ENCODE data around the gene SLC22A2. TPM values are rescaled to one million over a fixed set of nuclear protein-coding genes. Genes with fewer than 3 reads are reported as not detected.

Gene SLC22A2
- polyA plus RNA-seq, 10 donors, result 0.10 to 0.28 (median 0.17) TPM; not detected in 6

GRCh38 chr6:160274871-160275510, 16.4 kb upstream of the SLC22A2 start:
- no peak for DNase-seq

- DNase-seq, result no peak
Measured at GRCh38 chr6:160273750-160274149, 15.1 kb upstream of the SLC22A2 start.

DNA sequence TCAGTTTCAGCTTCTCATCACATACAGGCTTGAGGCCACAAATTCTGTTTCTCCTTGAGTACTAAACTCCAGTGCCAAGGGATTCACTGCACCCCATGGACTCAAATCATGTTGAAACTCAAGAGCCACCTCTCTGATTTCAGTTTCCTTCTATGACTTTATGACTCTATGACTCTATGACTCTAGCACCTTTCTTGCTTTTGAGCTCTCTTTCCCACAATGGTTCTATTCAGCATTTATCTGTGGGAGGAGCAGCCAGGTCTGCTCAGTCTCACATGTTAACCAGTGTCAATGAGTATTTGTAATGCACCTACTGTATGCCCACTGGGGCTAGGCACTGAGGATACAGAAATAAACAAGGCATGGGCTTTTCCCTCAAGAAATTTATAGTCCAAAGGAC, 14.6 kb upstream of the SLC22A2 start:
- DNase-seq, result no peak

DNA sequence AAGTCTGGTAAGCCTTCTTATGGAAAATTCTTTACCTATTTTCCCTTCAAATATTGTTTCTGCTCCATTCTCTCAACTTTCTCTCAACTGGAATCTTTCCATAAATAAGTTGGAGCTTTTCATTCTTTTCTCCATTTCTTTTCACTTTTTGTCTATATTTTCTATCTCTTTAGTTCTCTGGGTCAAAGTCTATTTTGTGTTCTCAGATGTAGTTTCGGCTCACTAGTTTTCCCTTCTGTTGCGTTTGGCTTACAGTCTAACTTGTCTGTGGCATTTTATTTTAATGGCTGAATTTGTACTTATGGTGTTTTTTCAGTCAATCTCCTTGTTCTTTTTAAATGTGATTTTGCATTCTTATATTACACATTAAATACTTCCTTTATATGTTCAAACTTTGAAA, 14.1 kb upstream of the SLC22A2 start:
- no peak for DNase-seq

GRCh38 chr6:160270347-160270746, 11.7 kb upstream of the SLC22A2 start:
- DNase-seq, result no peak

DNA sequence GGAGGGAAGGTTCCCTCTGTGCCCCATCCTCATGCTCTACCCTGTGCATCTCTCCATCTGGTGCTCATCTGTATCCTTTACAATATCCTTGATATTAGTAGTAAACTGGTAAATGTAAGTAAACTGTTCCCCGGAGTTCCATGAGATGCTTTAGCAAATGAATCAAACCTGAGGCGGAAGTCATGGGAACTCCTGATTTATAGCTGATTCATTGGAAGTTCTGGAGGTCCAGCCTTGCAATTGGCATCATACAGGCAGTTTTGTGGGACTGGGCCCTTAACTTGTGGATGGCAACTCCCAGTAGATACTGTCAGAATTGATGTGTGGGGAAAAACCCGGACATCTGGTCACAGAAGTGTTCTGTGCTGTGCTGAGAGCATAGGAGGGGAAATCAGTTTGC, 11.2 kb upstream of the SLC22A2 start:
- no peak for DNase-seq

DNA sequence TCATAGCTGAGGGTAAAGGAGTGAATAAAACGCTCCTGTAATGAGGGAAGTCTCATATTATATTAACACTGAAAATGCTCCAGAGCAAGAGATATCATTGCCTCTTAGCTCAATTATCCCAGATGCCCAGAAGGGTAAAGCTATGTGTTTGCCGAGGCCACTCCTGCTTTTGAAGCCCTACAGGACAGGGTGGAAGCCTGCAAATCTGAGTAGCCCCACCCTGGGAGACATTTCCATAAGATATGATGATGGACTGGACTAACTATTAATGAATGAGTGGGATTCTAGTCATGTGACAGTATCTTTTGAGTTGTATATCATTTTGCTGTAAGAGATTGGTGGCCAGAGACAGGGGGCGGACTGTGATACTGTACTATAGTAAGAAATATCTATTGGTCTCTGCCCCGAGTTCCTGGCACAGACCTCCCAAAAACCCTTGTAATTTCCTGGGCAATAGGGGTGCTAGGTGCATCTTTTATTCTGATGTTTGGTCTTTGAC, 10.5 kb upstream of the SLC22A2 start:
- DNase-seq, result no peak

GRCh38 chr6:160267102-160267501, 8.5 kb upstream of the SLC22A2 start:
- no peak for DNase-seq

GRCh38 chr6:160265869-160266476, 7.4 kb upstream of the SLC22A2 start:
- no peak for DNase-seq

DNA sequence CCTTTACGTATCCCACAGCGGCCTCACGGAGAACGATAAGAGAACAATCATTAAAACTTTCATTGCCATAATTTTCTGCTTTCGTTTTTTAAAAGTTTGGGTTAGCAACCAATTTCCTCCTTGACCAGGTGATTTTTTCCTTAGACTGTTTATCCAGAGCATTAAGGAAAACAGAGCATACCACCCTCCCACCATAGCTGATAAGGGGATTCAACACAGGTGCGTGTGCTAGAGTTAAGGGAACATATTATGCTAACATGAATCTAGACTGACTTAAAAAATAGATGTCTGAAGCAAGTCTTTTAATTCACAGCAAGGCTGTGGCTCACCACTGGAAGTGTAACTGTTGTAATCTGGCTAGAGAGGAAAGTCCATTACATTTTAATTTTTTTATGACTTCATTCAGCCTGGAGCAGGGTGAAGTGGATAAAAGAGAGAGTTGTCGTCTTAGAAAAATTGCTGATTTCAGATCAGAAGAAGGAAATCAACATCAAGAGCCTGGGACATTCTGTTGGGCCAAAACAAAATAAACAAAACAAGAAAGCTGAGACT, 5.5 kb upstream of the SLC22A2 start:
- DNase-seq, result no peak

GRCh38 chr6:160263196-160263939, 4.7 kb upstream of the SLC22A2 start:
- no peak for DNase-seq

- no peak for DNase-seq
Measured at GRCh38 chr6:160261991-160262680, 3.5 kb upstream of the SLC22A2 start.

GRCh38 chr6:160260803-160261450, 2.3 kb upstream of the SLC22A2 start:
- no peak for DNase-seq

DNA sequence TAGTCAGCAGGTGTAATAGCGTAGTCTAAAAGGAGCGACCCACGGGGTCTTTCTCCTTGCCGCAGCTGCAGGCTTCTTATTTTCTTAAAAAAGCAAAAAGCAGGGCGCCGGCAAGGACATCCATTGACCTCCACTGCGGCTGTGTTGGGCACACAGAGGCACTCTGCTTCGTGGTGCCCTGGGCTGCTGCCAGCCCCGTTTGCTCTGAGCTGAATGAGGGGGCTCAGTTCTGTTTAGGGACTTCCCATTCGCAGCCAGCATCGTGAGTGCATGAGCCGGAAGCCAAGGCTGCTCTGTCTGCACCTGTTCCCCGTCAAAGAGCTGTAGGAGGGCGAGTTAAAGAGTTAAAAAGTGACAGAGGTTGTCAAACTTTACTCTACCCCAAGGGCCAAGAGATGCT, 1.7 kb upstream of the SLC22A2 start:
- DNase-seq, result no peak

DNA sequence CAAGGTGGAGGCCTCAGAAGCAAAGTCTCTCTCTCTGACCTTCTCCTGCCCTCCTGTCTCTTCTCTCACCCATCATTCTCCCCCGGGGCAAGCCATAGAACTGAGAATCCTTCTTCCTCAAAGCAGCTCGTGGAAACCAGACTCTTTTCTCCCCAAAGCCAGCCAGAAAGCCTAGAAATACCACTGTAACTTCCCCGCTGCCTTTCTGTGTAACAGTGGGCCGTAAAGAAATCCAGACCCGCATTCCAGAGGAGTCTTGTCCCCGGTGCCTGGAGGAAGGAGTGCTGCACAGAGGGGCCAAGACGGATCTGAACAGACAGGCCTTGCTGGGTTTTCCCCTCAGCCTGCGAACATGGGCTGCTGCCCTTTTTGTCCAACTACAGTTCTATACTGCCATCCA, 977 bp upstream of the SLC22A2 start:
- DNase-seq, result no peak

DNA sequence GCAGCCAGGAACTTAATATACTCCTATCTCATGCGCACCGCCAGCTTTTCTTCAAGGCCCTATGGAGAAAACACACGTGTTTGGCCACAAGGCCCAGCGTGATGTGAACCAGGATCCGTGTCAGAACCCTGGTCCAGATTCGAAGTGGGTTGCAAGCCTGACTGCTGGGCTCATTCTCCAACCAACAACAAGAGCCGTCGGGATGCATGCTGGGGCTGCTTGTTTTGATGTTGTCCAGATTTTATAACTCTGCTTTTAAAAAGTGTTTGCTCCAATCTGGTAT, 463 bp upstream of the SLC22A2 start:
- no peak for DNase-seq

- DNase-seq, result no peak
Measured at GRCh38 chr6:160256445-160256844, 2.2 kb downstream of the SLC22A2 start.

- DNase-seq, result no peak
Measured at GRCh38 chr6:160254467-160255312, 3.9 kb downstream of the SLC22A2 start.

- DNase-seq, result no peak
Measured at GRCh38 chr6:160253714-160254113, 4.9 kb downstream of the SLC22A2 start.

DNA sequence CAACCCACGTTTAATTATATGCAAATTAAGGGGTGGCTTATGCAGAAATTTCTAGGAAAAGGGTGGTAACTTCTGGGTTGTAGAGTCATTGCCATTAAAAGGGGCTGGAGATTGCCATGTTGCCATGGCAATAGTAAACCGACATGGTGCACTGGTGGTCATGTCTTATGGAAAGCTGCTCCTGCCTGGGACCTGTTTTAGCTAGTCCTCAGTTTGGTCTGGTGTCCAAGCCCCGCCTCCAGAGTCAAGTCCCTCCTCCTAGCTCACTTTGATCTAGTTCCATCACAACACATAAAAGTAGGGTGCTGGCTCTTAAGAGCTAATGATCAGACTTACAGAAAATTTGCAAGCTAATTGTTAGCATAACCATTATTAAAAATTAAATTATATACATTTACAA, 5.3 kb downstream of the SLC22A2 start:
- DNase-seq, result no peak
